ENCODE data around the gene GNAZ.
A peak's percentile ranks its signal among the peaks of the same experiment; 100 is the strongest.
"Not testable (repeated sequence)": the region's sequence is repeated elsewhere in the genome, so short reads cannot be mapped to it uniquely, and the experiment has no call there.

Gene GNAZ

GRCh38 chr22:23125512-23126103 is 55.3 kb downstream of the GNAZ start:
- Mint-ChIP-seq H3K9me3 (no peaks in the 10 kb centered on the region), H3K36me3 (ENCODE audit: insufficient read depth) (no peaks in the 10 kb centered on the region), H3K4me3 (no peak overlapping the region)

DNA sequence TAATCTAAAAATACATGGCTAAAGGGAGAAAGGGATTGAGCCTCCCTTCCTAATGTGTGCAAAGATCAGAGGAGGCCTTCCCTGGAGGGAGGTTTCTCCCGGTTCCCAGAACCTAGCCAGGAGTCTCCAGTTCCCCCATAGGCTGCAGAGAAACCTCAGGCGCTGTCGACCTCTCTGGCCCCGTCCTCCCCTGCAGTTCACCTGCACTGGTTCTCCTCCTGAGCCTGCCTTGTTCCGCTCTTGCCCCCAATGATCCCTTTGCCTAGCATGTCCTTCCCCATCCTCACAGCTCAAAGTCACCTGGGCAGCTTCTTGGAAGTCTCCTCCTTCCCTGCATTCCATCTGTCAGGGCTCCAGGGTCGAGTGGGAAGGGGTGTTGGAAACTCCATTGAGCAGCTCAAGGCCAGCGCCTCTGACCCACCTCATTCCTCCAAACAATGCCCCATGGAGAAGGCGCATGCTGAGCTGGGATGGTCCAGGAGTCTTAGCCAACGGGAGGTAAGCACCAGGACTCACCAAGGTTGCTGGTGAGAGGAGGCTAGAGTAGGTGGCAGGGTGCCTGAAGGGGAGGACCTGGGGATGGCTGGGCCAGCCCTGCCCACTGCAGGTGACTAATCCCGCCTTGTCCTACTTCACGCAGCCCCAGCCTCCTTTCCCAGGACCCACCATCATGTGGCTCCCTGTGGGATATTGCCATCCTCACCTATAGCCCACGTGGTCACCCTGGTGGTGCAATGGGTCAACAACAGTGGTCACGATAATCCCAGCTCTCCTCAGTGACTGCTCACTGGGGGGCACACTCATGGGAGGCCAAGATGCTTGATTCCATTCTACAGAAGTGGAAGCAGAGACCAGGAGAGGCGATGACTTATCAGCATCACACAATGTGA is 56.1 kb downstream of the GNAZ start:
- no peak for DNase-seq
- H3K9me3 Mint-ChIP-seq = no peaks in the 10 kb centered on the region
- H3K4me3 Mint-ChIP-seq = no peak overlapping the region
- H3K27me3 Mint-ChIP-seq = no peaks in the 10 kb centered on the region
- H3K36me3 Mint-ChIP-seq (ENCODE audit: insufficient read depth) = no peaks in the 10 kb centered on the region
- H3K27ac Mint-ChIP-seq = no peak overlapping the region
- no peak for ATAC-seq (replicated peaks)
- peaks cover 0 to 5% of the 10 kb centered on the region in 2 donors for H3K4me1 Mint-ChIP-seq (ENCODE audit: low read depth in 2 of 2)

More at GRCh38 chr22:23125512-23126103, 55.3 kb downstream of the GNAZ start:
- ATAC-seq (replicated peaks) = no peak
- Mint-ChIP-seq H3K27ac (no peak overlapping the region), H3K27me3 (no peaks in the 10 kb centered on the region), H3K4me1 (ENCODE audit: low read depth in 2 of 2) (peaks cover 0 to 7% of the 10 kb centered on the region in 2 donors)
- no peak for DNase-seq

DNA sequence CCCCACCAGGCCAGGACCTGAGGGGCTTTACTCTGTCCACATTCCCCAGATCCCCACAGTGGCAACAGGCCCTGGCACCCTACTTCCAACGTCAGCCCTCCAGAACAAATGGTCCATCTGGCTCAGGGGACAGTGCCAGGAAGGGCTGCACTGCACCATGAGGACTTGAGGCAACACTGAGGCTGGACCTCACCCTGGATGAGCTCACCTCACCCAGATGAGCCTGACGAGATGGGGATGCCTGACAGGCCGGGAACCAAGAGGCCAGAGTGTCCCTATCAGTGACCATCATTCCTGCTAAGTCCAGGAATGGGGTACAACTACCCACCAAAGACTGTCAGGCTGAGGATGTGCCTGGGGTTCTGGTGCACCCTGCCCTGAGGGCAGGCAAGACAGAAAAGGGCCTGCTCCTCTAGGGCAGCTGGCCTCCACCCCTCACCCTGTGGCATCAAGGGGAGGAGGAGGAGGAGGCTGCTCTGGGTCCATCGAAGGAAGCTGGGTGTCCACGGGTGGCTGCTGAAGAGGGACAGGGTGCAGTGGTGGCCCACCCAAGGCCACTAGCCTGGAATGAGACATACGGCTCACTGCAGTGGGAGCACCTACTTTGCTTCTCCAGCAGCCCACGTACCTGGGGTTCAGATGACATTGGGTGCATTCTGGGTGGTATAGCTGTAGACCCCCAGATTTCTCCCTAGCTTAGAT is 56.9 kb downstream of the GNAZ start:
- Mint-ChIP-seq H3K36me3 (ENCODE audit: insufficient read depth) (no peaks in the 10 kb centered on the region), H3K27ac (no peak overlapping the region), H3K27me3 (no peaks in the 10 kb centered on the region), H3K4me1 (ENCODE audit: low read depth in 2 of 2) (peaks cover 0 to 5% of the 10 kb centered on the region in 2 donors), H3K9me3 (no peaks in the 10 kb centered on the region), H3K4me3 (no peak overlapping the region)
- no peak for DNase-seq
- ATAC-seq (replicated peaks) = no peak

DNA sequence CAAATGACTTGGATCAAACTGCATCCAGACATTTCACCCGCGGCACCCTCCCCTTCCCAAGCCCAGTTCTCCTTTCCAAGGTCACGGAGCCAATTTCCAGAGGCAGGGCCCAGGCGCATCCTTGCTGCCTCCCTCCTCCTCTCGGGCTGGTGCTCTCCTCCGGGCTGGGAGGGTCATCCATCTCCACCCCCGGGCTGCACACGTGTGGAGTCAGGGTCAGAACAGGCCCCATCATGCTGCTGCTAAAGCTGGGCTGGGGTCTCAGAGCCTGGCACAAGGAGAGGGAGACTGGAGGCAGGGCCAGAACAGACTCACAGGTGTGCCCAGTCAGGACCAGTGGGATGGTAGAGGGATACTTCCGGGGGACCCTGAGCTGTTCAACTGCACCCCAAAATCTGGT is 57.5 kb downstream of the GNAZ start:
- DNase-seq (no peak), ATAC-seq (replicated peaks) (no peak)
- H3K27me3 Mint-ChIP-seq = no peaks in the 10 kb centered on the region
- H3K4me1 Mint-ChIP-seq (ENCODE audit: low read depth in 2 of 2) = peaks cover 0 to 5% of the 10 kb centered on the region in 2 donors
- H3K4me3 Mint-ChIP-seq = no peak overlapping the region
- H3K36me3 Mint-ChIP-seq (ENCODE audit: insufficient read depth) = no peaks in the 10 kb centered on the region
- no peak overlapping the region for H3K27ac Mint-ChIP-seq
- no peaks in the 10 kb centered on the region for H3K9me3 Mint-ChIP-seq

- no peak overlapping the region for H3K4me3 Mint-ChIP-seq
- peak; percentile 70 to 78 (median 74) for DNase-seq
- peaks cover 0 to 4% of the 10 kb centered on the region in 2 donors for H3K4me1 Mint-ChIP-seq (ENCODE audit: low read depth in 2 of 2)
- H3K36me3 Mint-ChIP-seq (ENCODE audit: insufficient read depth) = no peaks in the 10 kb centered on the region
- no peaks in the 10 kb centered on the region for H3K9me3 Mint-ChIP-seq
- H3K27me3 Mint-ChIP-seq = no peaks in the 10 kb centered on the region
- H3K27ac Mint-ChIP-seq = peak overlapping the region; percentile 71 to 80
- peak; percentile 93 for ATAC-seq (replicated peaks)
Measured at GRCh38 chr22:23128269-23129108, 58.2 kb downstream of the GNAZ start.

GRCh38 chr22:23129149-23129548 is 58.8 kb downstream of the GNAZ start:
- H3K27me3 Mint-ChIP-seq = no peaks in the 10 kb centered on the region
- peak overlapping the region; percentile 77 to 80 for H3K27ac Mint-ChIP-seq
- no peaks in the 10 kb centered on the region for H3K36me3 Mint-ChIP-seq (ENCODE audit: insufficient read depth)
- DNase-seq (no peak), ATAC-seq (replicated peaks) (no peak)
- no peaks in the 10 kb centered on the region for H3K9me3 Mint-ChIP-seq
- H3K4me1 Mint-ChIP-seq (ENCODE audit: low read depth in 2 of 2) = peaks cover 0 to 4% of the 10 kb centered on the region in 2 donors
- H3K4me3 Mint-ChIP-seq = no peak overlapping the region

DNA sequence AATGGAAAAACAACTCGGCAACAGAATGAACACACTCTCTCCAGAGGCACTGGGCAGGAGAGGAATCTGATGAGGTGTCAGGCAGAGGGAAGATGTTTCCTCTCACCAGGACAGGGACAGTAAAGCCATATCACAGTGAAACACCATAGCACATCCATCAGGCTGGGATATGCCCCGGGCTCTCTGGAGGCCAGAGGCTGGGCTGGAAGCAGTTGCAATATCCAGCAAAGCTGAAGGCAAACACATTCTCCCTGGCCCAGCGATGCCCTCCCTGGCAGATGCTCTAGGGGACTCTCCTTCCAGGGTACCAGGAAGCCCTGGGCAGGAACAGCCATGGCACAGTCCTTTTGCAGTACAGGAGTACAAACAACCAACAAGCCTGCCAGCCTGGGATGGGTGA is 60.4 kb downstream of the GNAZ start:
- Mint-ChIP-seq H3K27ac (peak overlapping the region; percentile 77 to 80), H3K27me3 (no peaks in the 10 kb centered on the region), H3K4me3 (no peak overlapping the region)

GRCh38 chr22:23131931-23132330 is 61.6 kb downstream of the GNAZ start:
- Mint-ChIP-seq H3K4me1 (ENCODE audit: low read depth in 2 of 2) (peaks cover 10 to 11% of the 10 kb centered on the region in 2 donors), H3K36me3 (ENCODE audit: insufficient read depth) (no peaks in the 10 kb centered on the region)

More for the DNA sequence above, 60.4 kb downstream of the GNAZ start:
- Mint-ChIP-seq H3K9me3 (no peaks in the 10 kb centered on the region), H3K4me1 (ENCODE audit: low read depth in 2 of 2) (peaks cover 5 to 6% of the 10 kb centered on the region in 2 donors), H3K36me3 (ENCODE audit: insufficient read depth) (no peaks in the 10 kb centered on the region)
- ATAC-seq (replicated peaks) (no peak), DNase-seq (no peak)

DNA sequence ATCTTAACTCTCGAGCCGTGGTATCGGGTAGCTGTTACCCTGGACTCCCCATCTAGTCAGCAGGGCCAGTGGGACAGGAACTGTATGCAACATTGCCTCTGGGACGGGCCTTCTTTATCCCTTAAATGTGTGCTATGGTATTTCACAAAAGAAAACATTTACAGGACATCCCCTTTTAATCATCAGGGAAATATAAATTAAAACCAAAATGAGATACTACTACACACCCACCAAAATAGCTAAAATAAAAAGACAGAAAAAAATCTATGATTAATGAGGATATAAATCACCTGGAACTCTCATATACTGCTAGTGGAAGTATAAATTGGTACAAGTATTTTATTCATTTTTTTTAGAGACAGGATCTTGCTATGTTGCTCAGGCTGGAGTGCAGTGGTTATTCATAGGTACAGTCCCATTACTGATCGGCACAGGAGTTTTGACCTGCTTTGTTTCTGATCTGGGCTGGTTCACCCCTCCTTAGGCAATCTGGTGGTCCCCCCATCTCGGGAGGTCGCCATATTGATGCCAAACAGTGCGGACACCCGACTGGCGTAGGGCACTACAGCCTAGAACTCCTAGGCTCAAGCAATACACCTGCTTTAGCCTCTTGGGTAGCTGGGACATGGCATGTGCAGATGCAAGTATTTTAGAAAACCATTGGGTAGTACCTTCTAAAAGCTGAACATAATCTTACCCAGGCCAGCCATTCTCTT is 62.2 kb downstream of the GNAZ start:
- H3K9me3 Mint-ChIP-seq = no peaks in the 10 kb centered on the region
- H3K27me3 Mint-ChIP-seq = no peaks in the 10 kb centered on the region
- ATAC-seq (replicated peaks) (no peak), DNase-seq (no peak)
- H3K4me1 Mint-ChIP-seq (ENCODE audit: low read depth in 2 of 2) = peaks cover 12 to 14% of the 10 kb centered on the region in 2 donors
- H3K4me3 Mint-ChIP-seq = no peak overlapping the region
- no peaks in the 10 kb centered on the region for H3K36me3 Mint-ChIP-seq (ENCODE audit: insufficient read depth)
- no peak overlapping the region for H3K27ac Mint-ChIP-seq

More at GRCh38 chr22:23131931-23132330, 61.6 kb downstream of the GNAZ start:
- ATAC-seq (replicated peaks) (no peak), DNase-seq (no peak)
- H3K27me3 Mint-ChIP-seq = no peaks in the 10 kb centered on the region
- H3K27ac Mint-ChIP-seq = no peak overlapping the region
- no peak overlapping the region for H3K4me3 Mint-ChIP-seq
- no peaks in the 10 kb centered on the region for H3K9me3 Mint-ChIP-seq

- H3K36me3 Mint-ChIP-seq (ENCODE audit: insufficient read depth) = peaks cover 12% of the 10 kb centered on the region
- peak overlapping the region; percentile 74 to 82 for H3K27ac Mint-ChIP-seq
- H3K4me3 Mint-ChIP-seq = no peak overlapping the region
- DNase-seq (no peak), ATAC-seq (replicated peaks) (no peak)
- H3K27me3 Mint-ChIP-seq = no peaks in the 10 kb centered on the region
- H3K4me1 Mint-ChIP-seq (ENCODE audit: low read depth in 2 of 2) = peaks cover 19 to 25% of the 10 kb centered on the region in 2 donors
- H3K9me3 Mint-ChIP-seq = no peaks in the 10 kb centered on the region
Measured at GRCh38 chr22:23133922-23134321, 63.6 kb downstream of the GNAZ start.

DNA sequence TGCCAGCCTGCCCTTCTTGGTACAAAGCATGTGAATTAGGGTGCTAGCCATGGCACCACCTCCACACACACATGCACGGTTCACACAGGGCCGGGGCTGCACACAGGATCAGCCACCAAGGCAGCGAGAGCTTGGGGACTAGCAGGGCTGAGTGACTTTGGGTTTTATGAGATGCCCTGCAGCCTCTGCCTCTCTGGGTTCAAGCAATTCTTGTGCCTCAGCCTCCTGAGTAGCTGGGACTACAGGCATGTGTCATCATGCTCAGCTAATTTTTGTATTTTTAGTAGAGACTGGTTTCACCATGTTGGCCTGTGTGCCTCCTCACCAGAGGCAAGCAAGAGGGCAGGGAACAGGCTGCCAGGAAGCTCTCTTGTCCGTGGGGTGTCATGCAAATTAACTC is 66.7 kb downstream of the GNAZ start:
- not testable (repeated sequence) for H3K27me3 Mint-ChIP-seq; DNase-seq; ATAC-seq (replicated peaks); H3K9me3 Mint-ChIP-seq
- Mint-ChIP-seq H3K27ac (peak overlapping the region; percentile 95 to 98), H3K4me1 (ENCODE audit: low read depth in 2 of 2) (peaks cover 25 to 42% of the 10 kb centered on the region in 2 donors), H3K4me3 (peak overlapping the region; percentile 68 to 87), H3K36me3 (ENCODE audit: insufficient read depth) (peaks cover 25% of the 10 kb centered on the region)

DNA sequence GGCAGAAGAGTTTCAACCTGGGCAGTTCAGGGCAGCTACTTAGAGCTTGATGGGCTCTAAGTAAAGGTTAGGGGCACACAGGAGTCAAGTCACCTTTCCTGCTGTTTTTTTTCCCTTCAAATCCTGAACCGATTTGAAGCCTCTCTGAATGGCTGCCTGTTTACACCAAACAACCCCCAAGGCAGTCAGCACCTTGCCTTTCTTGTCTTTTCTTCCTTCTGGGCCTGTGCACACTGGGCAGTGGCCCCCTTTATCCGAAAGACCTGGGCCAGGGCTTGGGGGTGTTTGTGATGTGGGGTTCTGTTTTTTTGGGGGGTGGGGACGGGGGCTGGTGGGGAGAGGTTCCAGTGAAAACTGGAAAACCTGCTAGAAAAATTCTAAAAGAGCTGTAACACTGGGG is 67.1 kb downstream of the GNAZ start:
- DNase-seq (no peak), ATAC-seq (replicated peaks) (no peak)
- peaks cover 29% of the 10 kb centered on the region for H3K36me3 Mint-ChIP-seq (ENCODE audit: insufficient read depth)
- H3K9me3 Mint-ChIP-seq = no peaks in the 10 kb centered on the region
- peaks cover 29 to 46% of the 10 kb centered on the region in 2 donors for H3K4me1 Mint-ChIP-seq (ENCODE audit: low read depth in 2 of 2)
- H3K27me3 Mint-ChIP-seq = no peaks in the 10 kb centered on the region
- peak overlapping the region; percentile 68 to 87 for H3K4me3 Mint-ChIP-seq
- H3K27ac Mint-ChIP-seq = peak overlapping the region; percentile 95 to 98
